ENCODE measurements around the gene TCTN3.

DNA sequence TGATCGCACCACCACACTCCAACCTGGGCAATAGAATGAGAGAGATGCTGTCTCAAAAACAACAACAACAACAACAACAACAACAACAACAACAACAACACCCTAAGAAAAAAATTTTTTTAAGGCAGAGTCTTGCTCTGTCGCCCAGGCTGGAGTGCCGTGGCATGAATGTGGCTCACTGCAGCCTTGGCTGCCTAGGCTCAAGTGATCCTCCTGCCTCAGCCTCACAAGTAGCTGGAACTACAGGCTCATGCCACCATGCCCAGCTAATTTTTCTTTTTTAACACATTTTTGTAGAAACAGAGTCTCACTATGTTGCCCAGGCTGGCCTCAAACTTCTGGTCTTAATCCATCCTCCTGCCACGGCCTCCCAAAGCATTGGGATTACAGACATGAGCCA, 55.8 kb downstream of the TCTN3 start:
- no peak for TF ChIP-seq YY1 (IDR thresholded peaks at IDR 0.05; ENCODE audit: insufficient read depth, insufficient read length)
- no peak for TF ChIP-seq ZNF274 (IDR thresholded peaks at IDR 0.05; ENCODE audit: low read depth, low read length)
